NCI-H446 (cell line): ENCODE results near the gene CD300LF.

Experiments used
- DNase-seq, 2 experiments: peaks; one replicate each; lab custom pipeline; 2025; lab: John Stamatoyannopoulos, UW

CD300LF gene

GRCh38 chr17:74686761-74687160, 26.0 kb downstream of the CD300LF start:
- DNase-seq, result no peak

- peak in 1 of 2 experiments; percentile 6 for DNase-seq
These were observed 30.1 kb downstream of the CD300LF start for GRCh38 chr17:74682471-74683190.

GRCh38 chr17:74682028-74682427, 30.7 kb downstream of the CD300LF start:
- DNase-seq, result no peak

DNA sequence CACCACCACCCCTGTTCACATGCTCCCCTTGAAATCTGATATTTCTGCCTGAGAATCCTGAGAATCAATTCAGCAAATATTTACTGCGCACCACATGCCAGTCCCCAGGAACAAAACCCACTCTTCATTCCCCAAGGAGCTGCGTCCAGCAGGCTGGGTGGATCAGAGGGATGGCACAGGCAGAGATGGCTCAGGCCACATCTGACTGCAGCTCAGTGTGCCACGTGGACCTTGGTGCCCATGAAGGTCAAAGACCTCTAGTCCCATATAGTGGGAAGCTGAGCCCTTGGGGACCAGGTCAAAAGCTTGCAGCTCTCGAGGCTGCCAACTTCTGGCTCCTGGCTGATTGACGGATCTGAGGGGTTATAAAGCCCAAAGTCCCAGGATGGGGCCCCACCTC, 31.8 kb downstream of the CD300LF start:
- DNase-seq, result no peak

DNA sequence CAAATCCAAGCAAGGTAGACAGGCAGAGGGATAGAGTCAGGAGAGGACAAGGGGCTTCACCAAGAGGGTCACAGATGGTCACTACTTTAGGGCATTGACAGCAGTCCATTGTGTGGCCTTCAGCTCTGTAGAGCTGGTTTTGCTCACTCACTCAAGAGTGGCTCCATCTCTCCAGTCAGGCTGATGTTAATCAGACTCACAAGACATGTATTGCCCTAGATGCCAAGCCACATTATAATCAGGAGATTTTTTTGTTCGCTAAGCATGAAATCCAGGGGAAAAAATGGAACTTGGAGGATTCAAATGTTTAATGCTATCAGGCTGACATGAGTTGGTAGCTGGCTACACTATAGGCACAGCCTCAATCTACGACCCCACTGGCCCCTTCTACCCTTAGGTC, 32.5 kb downstream of the CD300LF start:
- no peak for DNase-seq

DNA sequence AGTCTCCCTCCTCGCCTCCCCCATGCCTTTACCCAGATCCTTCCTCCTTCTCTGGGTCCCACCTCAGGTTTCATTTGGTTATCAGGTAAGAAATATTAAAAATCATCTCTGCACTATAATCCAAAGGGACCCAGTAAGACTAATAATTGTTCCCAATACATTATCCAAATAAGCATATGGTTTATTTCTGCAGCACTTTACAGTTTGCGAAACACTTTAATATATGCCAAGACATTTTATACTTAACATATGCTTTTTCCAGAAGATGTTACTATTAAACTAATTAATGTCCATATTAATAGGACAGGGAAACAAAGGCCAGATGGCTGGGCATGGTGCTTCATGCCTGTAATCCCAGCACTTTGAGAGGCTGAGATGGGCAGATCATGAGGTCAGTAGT, 33.3 kb downstream of the CD300LF start:
- DNase-seq, result no peak

- DNase-seq, result no peak
These were observed 34.2 kb downstream of the CD300LF start for GRCh38 chr17:74678541-74678940.

DNA sequence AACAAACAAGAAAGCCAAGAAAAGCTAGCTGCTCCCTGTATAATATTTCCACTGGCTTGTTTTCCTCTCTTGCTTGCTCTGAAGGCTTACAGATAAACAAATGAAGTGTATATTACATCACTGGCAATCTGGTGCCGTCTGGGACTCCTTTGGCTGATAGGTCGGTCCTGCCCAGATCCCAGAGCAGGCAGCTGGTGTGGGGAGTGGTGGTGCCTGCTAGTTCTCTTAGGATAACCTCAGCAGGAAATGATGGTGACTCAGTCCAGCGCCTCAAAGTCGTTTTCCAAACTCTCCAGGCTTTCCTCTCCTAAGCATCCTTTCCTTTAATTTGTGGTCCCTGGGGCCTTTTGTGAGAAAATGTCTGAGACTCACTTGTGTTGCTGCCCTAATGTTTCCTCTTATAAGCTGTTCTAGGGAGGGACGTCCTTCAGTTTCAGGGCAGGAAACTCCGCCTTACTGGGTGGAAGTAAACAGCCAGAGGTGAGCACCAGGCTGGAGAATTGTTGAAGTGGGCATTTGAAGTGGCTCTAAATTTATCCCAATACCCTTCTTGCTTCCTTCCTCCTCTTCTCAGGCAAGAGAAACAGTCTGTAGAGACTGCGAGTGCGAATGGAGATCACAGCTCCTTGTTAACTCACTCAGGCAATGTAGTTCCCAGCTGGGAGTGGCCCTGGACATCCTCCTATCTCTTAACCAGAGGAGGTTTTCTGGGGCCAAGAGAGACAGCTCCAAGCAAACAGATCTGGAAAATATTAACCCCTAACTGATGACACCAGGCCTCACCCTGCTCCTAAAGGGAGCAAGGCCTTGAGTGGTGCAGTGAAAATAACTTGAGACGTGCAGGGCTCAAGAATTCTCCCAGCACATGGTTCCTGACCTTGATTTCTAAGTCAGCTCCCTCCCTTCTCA, 34.9 kb downstream of the CD300LF start:
- DNase-seq, result peak; percentile 86 to 88

DNA sequence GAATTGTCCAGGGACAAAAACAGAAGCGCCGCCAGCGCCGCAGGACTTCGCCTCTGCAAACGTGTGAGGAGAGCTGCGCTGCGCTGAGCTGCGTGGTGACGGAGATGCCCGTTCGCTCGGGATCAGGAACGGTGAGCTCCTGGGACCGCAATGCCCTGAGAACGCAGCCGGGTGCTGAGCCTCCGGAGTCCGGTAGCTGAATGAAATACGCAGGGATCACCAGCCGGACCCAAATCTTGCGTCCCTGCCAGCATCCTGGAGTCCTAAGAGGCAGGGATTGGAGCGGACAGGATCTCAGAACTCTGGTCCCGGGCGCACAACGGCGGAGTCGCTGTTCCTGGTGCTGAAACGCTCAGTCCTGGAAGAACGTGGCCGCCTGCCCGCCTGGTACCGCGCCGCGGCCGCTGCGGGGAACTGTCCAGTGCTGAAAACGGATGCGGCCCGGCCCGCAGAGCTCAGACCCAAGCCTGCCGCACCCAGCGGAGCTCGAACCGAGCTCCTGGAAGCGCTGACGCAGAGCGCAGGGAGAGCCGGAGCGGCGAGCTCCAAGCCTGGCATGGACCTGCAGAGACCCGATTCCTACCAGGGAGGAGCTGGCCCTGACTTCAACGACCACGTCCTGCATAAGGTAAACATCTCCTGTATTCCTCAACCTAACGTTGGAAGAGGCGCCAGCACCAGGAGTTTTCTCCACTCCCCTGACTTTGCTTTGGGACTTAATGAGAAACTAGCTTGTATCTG, 41.5 kb downstream of the CD300LF start:
- DNase-seq, result no peak

- DNase-seq, result no peak
These were observed 42.4 kb downstream of the CD300LF start for GRCh38 chr17:74670329-74670728.

DNA sequence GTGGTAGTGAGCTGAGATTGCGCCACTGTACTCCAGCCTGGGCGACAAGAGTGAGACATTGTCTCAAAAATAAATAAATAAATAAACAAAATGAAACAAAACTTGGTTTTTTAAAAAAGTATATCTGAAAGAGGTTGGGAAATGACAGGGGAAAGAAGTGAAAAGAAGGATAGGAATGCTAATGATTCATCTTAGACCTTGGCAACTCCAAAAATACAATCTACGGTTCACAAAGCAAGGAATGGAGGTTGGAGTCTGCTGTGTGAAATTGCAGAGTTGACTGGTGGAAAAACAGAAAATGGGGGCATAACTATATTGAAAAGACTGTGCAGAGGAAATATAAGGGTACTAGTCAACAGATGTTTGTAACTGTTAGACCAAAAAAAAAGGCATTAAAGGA, 49.2 kb downstream of the CD300LF start:
- DNase-seq, result no peak

DNA sequence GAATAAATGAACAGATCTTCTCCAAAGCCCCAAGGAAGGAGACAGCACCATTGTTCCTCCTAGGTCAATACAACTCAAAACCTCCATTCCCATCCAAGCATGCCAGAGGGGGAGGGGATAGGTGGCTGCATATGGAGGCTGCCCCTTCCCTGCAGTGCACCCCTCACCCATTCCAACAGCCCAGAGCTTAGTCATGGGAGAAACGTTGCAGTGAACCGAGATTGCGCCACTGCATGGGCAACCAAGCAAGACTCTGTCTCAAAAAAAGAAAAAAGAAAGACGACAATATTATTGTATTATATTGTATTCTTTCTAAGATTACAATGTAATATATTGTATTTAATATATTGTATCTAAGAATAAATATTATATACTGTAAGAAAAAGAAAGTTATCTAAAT, 52.8 kb downstream of the CD300LF start:
- DNase-seq, result no peak

- DNase-seq, result no peak
These were observed 54.1 kb downstream of the CD300LF start for GRCh38 chr17:74658620-74659019.

- no peak for DNase-seq
These were observed 58.0 kb downstream of the CD300LF start for GRCh38 chr17:74654742-74655141.

GRCh38 chr17:74652020-74652419, 60.7 kb downstream of the CD300LF start:
- no peak for DNase-seq

DNA sequence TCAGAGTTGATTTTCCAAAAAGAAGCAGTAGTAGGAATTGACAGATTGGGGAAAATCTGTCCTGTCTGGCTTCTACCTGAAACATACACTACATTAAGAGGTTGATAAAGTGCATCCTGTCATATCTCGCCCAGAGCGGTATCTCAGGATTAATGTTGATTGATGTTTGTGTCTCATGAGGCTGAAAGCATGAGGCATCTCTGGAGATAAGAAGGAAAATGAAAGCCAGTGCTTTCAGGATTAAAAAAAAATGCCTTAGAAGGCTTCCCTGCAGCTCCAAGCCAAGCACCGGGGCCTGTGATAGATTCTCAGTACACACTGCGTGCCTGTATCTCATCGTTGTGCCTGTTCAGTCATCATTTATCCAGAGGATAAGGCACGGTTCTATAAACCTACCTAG, 62.8 kb downstream of the CD300LF start:
- DNase-seq, result no peak

DNA sequence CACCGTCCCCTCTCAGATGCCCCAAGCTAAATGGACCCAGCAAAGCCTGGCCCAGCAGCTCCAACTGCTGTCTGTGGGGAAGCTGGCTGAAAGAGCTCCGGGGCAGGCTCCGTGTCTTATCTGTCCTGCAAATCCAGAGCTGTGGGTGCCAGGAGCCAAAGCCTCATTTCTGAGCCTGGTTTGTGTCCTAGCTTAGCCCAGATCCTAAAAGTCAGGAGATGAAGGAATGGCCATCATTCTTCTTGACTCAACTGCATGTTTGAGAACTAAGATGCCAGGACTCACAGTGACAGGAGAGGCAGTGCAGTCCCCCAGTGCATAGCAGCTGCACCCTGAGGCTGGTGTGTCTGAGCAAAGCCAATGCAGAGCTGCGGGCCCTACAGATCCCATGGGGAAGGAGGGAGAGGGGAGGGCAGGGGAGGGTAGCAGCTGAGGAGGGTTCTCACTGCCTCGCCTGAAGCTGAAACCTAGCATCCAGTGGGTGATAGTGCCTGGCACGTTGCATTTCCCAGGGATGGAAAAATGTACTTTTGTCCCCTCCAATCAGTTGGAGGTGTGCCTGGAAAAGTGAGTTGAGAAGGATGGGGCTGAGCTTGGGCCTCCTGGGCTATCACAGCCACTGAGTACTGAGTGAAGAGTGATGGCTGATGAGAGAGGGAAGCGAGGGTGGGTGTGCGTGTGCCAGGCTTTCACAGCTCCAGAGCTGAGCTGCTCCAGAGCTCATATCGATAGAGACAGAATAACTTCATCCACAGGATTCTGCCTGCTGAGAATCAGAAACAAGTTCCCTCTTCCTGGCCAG, 64.7 kb downstream of the CD300LF start:
- no peak for DNase-seq

DNA sequence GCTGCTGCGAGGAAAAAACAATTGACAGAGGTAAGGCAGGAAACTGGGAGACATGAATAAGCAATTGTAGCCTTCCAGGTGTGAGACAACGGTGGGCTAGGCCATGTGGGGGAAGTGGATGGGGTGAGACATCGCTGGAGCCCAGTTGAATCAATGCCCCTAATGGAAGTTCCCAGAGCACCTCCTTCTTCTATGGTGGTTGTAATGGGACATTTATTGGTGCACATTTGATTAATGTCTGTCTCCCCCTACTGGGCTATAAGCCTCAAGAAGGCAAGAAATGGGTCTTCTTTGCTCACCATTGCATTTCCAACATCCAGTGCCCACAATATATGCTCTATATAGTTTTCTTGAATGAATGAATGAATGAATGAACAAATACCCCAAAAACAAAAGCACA, 66.5 kb downstream of the CD300LF start:
- peak in 1 of 2 experiments; percentile 51 for DNase-seq

DNA sequence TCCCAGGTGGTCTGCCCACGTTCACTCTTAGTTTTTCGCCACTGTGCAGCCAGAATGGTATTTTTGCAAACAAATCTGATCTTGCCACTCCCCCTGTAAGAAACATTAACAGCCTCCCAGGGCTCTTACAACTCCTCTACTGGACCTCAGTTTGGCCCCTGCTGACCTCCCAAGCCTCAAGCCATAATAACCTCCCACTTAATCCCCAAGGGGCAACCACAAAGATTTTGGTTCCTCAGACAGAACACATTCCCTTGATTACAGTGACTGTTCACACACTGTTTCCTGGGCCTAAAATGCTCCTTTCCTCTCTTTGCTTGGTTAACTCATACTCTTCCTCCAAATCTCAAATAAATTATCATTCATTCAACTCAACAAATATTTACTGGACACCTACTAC, 67.7 kb downstream of the CD300LF start:
- DNase-seq, result no peak

DNA sequence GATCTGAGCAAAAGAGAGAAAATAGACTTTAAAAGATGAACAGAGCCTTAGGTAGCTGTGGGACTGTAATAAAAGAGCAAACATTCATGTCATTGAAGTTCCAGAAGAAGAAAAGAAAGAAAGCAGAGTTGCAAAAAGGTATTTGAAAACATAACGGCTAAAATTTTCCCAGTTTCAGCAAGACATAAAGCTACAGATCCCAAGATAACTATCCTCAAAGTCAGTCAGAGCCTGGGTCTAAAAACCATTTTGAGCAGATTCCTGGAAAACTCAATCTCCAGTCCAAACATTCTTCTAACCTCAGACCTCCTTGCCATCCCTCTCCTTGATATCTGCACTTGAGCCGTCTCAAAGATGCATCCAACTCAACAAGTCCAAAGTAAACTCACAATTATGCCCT, 68.3 kb downstream of the CD300LF start:
- DNase-seq, result no peak
